ACC112 (cell line): Measurements from ENCODE around the gene CLCN2.

Experiments
- H2AFZ ChIP-seq: fragments of 200-600 bp; sonication (generic); one replicate; pipeline ENCODE4 v1.6.0; 2017; ENCODE audit warnings: antibody characterized with exemption, low read length; ENCODE audit not compliant: unreplicated experiment
- H3K27ac ChIP-seq: fragments of 200-600 bp; sonication (generic); 2 replicates; pipeline ENCODE4 v1.5.1; 2014; ENCODE audit warnings: low read depth, mild to moderate bottlenecking, antibody characterized with exemption, low read length, moderate library complexity
- H3K27me3 ChIP-seq: fragments of 200-600 bp; sonication (generic); 2 replicates; pipeline ENCODE4 v1.6.1; 2014; ENCODE audit warnings: mild to moderate bottlenecking, antibody characterized with exemption, low read length, moderate library complexity, mixed read lengths; ENCODE audit not compliant: insufficient read depth
- H3K36me3 ChIP-seq: fragments of 200-600 bp; sonication (generic); 2 replicates; pipeline ENCODE4 v1.6.1; 2016; ENCODE audit warnings: mild to moderate bottlenecking, antibody characterized with exemption, low read length, moderate library complexity, mixed read lengths; ENCODE audit not compliant: insufficient read depth
- H3K4me1 ChIP-seq: fragments of 200-600 bp; sonication (generic); one replicate; pipeline ENCODE4 v1.6.1; 2016; ENCODE audit warnings: low read length, mixed read lengths; ENCODE audit not compliant: insufficient read depth, unreplicated experiment, control insufficient read depth
- H3K4me3 ChIP-seq: fragments of 200-600 bp; sonication (generic); 2 replicates; pipeline ENCODE4 v1.5.1; 2014; ENCODE audit warnings: mild to moderate bottlenecking, low read depth, low read length
- H3K79me2 ChIP-seq: fragments of 200-600 bp; sonication (generic); one replicate; pipeline ENCODE4 v1.6.0; 2016; ENCODE audit warnings: low read length; ENCODE audit not compliant: control insufficient read depth, unreplicated experiment, insufficient read depth

The CLCN2 gene

GRCh38 chr3:184361532-184361931 lies at the start of gene CLCN2, which contains the start of gene POLR2H:
Gene CLCN2, minus strand, starts transcription at chr3:184361605. Its CDS starts 126 bp downstream, at chr3:184361479.
Gene POLR2H, plus strand, starts transcription at chr3:184361710. Its CDS starts 1,783 bp downstream, at chr3:184363493.
- H3K4me3 ChIP-seq = peak within 1 kb of the TSS; percentile 79
- H2AFZ ChIP-seq = peak within 1 kb of the TSS; percentile 69
- H3K27me3 ChIP-seq = no peaks in the 10 kb centered on the region
- H3K4me1 ChIP-seq = peaks cover 25% of the 10 kb centered on the region
- H3K27ac ChIP-seq = peak within 1 kb of the TSS; percentile 97
- H3K36me3 ChIP-seq = peaks cover 12% of the 10 kb centered on the region
- peaks cover 33% of the 10 kb centered on the region for H3K79me2 ChIP-seq

DNA sequence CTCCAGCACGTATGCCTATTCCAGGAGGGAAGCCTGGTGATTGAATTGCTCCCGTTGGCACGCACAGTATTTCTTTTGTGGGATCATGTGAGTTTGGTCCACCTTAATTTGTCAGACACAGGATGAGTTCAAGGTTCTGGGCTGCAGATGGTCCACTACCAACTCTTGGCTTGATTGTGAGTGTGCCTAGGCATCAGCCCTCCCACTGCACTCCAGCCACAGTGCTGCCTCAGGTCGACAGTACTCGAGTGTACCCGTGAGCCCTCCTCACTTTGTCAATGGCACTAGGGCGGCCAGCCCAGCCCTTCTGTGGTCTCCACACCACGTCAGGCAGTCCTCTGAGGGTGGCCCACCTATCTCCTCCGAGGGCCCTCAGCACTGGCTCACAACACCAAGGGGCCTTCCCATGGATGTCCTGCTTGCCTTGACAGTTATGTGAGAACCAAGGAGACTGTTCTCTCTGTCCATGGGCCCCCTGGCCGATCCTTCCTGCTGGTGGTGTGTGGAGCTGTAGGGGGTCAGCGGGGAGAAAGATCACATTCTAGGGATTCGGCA lies 48.6 kb upstream of the CLCN2 start:
- Histone ChIP-seq H2AFZ (no peak overlapping the region), H3K79me2 (no peaks in the 10 kb centered on the region), H3K36me3 (no peaks in the 10 kb centered on the region), H3K27ac (no peak overlapping the region), H3K4me3 (no peak overlapping the region), H3K4me1 (no peaks in the 10 kb centered on the region), H3K27me3 (peaks cover 4% of the 10 kb centered on the region; the same call in 1 of the 2 replicates)

DNA sequence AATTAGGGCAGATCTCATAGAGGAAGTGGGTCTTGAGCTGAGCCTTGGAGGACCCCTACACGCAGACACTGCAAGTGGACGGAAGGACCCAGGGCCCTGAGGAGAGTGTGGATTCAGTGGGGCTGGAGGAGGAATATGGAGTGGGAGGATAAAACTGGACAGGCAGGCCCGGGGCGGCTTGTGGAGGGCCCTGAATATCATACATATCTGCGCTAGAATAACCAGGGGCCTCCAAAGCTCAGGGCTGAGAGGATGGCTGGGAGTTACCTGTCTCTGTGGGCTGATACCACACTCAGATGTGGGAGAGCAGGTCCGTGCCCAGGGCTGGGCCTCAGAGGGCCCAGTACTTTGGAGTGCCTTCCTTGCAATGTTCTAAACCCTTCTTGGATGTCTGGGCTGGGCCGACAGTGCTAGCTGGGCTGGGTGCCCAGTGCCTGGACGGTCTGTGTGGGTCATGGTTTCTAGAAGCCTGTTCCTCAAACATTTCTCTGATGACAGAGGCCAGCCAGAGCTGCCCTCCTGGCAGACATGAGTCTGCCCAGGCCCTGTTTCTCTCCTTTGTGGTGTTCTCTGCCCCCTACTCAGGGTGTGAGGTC lies 48.0 kb upstream of the CLCN2 start:
- Histone ChIP-seq H3K27ac (no peak overlapping the region), H3K36me3 (no peaks in the 10 kb centered on the region), H3K27me3 (peaks cover 4% of the 10 kb centered on the region; the same call in 1 of the 2 replicates), H3K4me3 (no peak overlapping the region), H3K4me1 (no peaks in the 10 kb centered on the region), H2AFZ (no peak overlapping the region), H3K79me2 (no peaks in the 10 kb centered on the region)

GRCh38 chr3:184405075-184406030 lies 43.9 kb upstream of the CLCN2 start:
- no peak overlapping the region for H3K4me3 ChIP-seq
- H2AFZ ChIP-seq = no peak overlapping the region
- H3K79me2 ChIP-seq = no peaks in the 10 kb centered on the region
- no peaks in the 10 kb centered on the region for H3K36me3 ChIP-seq
- peaks cover 30% of the 10 kb centered on the region for H3K27me3 ChIP-seq
- H3K27ac ChIP-seq = no peak overlapping the region
- no peaks in the 10 kb centered on the region for H3K4me1 ChIP-seq

DNA sequence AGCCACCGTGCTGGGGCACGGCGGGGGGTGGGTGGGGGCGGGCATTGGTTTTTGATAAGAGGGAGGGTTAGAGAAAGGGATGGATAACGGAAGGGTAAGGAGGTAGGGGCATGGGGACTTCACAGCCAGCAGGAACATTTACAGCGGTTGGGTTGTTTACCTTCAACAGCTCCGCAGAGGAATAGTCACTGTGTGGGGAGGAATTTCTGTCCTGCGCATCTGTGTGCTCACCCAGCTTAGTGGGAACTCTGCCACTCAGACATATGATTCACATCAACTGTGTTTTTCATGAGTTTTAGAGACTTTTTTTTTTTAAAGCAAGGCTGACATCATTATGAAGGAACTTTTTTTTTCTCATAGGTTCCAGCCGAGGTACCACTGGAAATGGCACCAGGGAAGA lies 38.0 kb upstream of the CLCN2 start:
- no peak overlapping the region for H3K27ac ChIP-seq
- no peaks in the 10 kb centered on the region for H3K36me3 ChIP-seq
- H3K27me3 ChIP-seq = peaks cover 41% of the 10 kb centered on the region
- no peaks in the 10 kb centered on the region for H3K79me2 ChIP-seq
- no peaks in the 10 kb centered on the region for H3K4me1 ChIP-seq
- no peak overlapping the region for H3K4me3 ChIP-seq
- no peak overlapping the region for H2AFZ ChIP-seq

DNA sequence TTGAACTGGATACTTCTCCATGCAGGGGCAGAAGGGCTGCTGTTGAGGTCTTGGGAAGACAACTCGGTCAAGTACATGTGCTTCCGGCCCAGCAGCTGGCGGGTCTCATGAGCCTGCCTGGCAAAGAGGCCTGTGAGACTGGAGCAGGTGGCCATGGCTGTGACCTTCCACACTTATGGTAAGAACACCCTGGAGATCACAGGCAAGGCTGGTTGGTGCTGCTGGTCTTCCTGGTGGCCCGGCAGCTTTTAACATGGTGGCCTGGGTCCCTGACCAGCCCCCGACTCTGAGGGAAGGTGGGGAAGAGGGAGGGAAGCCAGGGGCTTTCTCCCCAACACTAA lies 33.9 kb upstream of the CLCN2 start:
- Histone ChIP-seq H3K4me3 (no peak overlapping the region), H3K4me1 (no peaks in the 10 kb centered on the region), H3K27ac (no peak overlapping the region), H3K36me3 (no peaks in the 10 kb centered on the region), H2AFZ (no peak overlapping the region), H3K27me3 (peaks cover 35% of the 10 kb centered on the region), H3K79me2 (no peaks in the 10 kb centered on the region)

DNA sequence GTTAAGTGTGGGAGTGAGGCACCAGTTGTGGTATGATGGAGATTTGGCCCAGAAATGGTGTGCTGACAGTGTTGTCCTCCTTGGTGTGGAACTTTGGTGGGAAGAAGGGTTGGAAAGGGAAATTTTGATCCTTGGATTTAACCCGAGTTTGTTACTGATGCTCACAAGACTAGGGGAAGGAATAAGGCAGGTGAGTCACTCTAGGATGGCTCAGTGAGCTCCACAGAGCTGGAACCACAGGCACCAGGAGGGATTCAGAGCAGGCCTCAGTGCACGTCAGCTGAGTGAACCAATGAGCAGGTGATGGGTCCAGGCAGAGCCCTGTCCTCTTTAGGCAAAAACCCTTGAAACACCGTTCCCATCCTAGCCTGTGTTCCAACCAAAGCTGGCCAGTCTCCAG lies 29.9 kb upstream of the CLCN2 start:
- Histone ChIP-seq H2AFZ (no peak overlapping the region), H3K79me2 (no peaks in the 10 kb centered on the region), H3K36me3 (no peaks in the 10 kb centered on the region), H3K27me3 (peaks cover 27% of the 10 kb centered on the region), H3K27ac (no peak overlapping the region), H3K4me1 (no peaks in the 10 kb centered on the region), H3K4me3 (no peak overlapping the region)

GRCh38 chr3:184389935-184390528 lies 28.6 kb upstream of the CLCN2 start:
- H3K36me3 ChIP-seq = no peaks in the 10 kb centered on the region
- H2AFZ ChIP-seq = no peak overlapping the region
- H3K4me1 ChIP-seq = no peaks in the 10 kb centered on the region
- peaks cover 23% of the 10 kb centered on the region for H3K27me3 ChIP-seq
- H3K27ac ChIP-seq = no peak overlapping the region
- H3K4me3 ChIP-seq = no peak overlapping the region
- H3K79me2 ChIP-seq = no peaks in the 10 kb centered on the region

DNA sequence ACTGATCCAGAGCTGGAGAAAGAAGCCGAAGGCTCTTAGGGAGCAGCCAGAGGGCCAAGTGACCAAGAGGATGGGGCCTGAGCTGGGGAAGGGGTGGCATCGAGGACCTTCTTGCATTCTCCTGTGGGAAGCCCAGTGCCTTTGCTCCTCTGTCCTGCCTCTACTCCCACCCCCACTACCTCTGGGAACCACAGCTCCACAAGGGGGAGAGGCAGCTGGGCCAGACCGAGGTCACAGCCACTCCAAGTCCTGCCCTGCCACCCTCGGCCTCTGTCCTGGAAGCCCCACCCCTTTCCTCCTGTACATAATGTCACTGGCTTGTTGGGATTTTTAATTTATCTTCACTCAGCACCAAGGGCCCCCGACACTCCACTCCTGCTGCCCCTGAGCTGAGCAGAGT lies 28.0 kb upstream of the CLCN2 start:
- H3K27me3 ChIP-seq = peaks cover 22% of the 10 kb centered on the region
- no peak overlapping the region for H3K27ac ChIP-seq
- no peak overlapping the region for H2AFZ ChIP-seq
- H3K4me3 ChIP-seq = no peak overlapping the region
- no peaks in the 10 kb centered on the region for H3K79me2 ChIP-seq
- H3K4me1 ChIP-seq = no peaks in the 10 kb centered on the region
- no peaks in the 10 kb centered on the region for H3K36me3 ChIP-seq

GRCh38 chr3:184388936-184389230 lies 27.5 kb upstream of the CLCN2 start:
- H3K4me1 ChIP-seq = no peaks in the 10 kb centered on the region
- H2AFZ ChIP-seq = no peak overlapping the region
- no peaks in the 10 kb centered on the region for H3K36me3 ChIP-seq
- no peak overlapping the region for H3K4me3 ChIP-seq
- no peak overlapping the region for H3K27ac ChIP-seq
- peaks cover 19% of the 10 kb centered on the region for H3K27me3 ChIP-seq
- no peaks in the 10 kb centered on the region for H3K79me2 ChIP-seq
